Right lobe of liver (tissue), 6 donors: ENCODE results near the gene PRKN. TPM values are rescaled to one million over a fixed set of nuclear protein-coding genes. Genes with fewer than 3 reads are reported as not detected.

Experiments used
- ATAC-seq, 4 donors: fragments of 200-7000 bp; cut with Tn5 transposase; one replicate each; pipeline ENCODE4 v1.9.1; 2020; ENCODE audit warnings: mild to moderate bottlenecking in 4 of 4, moderate library complexity in 4 of 4
- DNase-seq, 3 donors: peaks; one replicate each; pipeline ENCODE4 v3.0.0-alpha.2; 2020
- H3K27ac ChIP-seq, 3 donors: fragments of 200-600 bp; one replicate each; pipeline ENCODE4 v1.8.0; 2022
- H3K27me3 ChIP-seq, 2 donors: fragments of 200-600 bp; one replicate each; pipeline ENCODE4 v1.8.0; 2022
- H3K36me3 ChIP-seq, 4 donors: fragments of 200-600 bp; sonication (generic) in 1 of 4; one replicate each; pipeline versions ENCODE4 v1.5.1 to v1.8.0; 2017 to 2022; ENCODE audit warnings: control low read depth in 1 of 4
- H3K4me1 ChIP-seq, 4 donors: fragments of 200-600 bp; sonication (generic) in 1 of 4; one replicate each; pipeline versions ENCODE4 v1.5.1 to v1.8.0; 2017 to 2022; ENCODE audit warnings: control low read depth in 1 of 4
- H3K4me3 ChIP-seq, 3 donors: fragments of 200-600 bp; one replicate each; pipeline ENCODE4 v1.8.0; 2022
- H3K9me3 ChIP-seq, 4 donors: fragments of 200-600 bp; sonication (generic) in 1 of 4; one replicate each; pipeline versions ENCODE4 v1.5.1 to v1.8.0; 2017 to 2022; ENCODE audit warnings: control low read depth in 1 of 4
- POLR2A ChIP-seq: fragments of 450-650 bp; IDR thresholded peaks from one replicate; pipeline ENCODE4 v1.6.1; 2017; ENCODE audit warnings: antibody characterized with exemption, mild to moderate bottlenecking
- WGBS: methylation state at CpG from one replicate; pipeline ENCODE4 v1.1.6; 2018; ENCODE audit warnings: low coverage, low lambda C conversion rate; ENCODE audit not compliant: insufficient coverage; ENCODE audit errors: missing lambda C conversion rate; 5-methylcytosine and 5-hydroxymethylcytosine counted together
- intact Hi-C, 2 donors: fragments of 100-400 bp; cut with DNase I; formaldehyde crosslinking; loops; one replicate each; pipeline versions ENCODE4 v1.11.2 to v1.14.1; 2022
- total RNA-seq, 6 experiments: library from RNA; depleted of rRNA in 2 of 6; stranded (reverse); fragments of >200 nt in 2 of 6; fragmentation: NEBNext Ultra II Directional in 3 of 6; extraction: Animal tissue kit (Norgen Biotek cat#: 25700) in 3 of 6; gene quantifications; one replicate each; pipeline versions ENCODE4 v1.1.0 to v1.2.4, GENCODE V29; 2016 to 2023
- TF ChIP-seq, protein P1 (sequence below), 4 donors: fragments of 200-600 bp in 3 of 4; fragments of 450-650 bp in 1 of 4; IDR thresholded peaks; one replicate each; pipeline versions ENCODE4 v1.5.1 to v1.8.0; 2016 to 2022; ENCODE audit warnings: antibody characterized with exemption in 4 of 4, mild to moderate bottlenecking in 2 of 4
- donor health status: DM: no; HTN: yes; CAD: no.
- donor health status: DM: no; HTN: no; CAD: no.
- donor health status: DM: no; HTN: no; CAD: no.
- donor health status: DM: no; HTN: yes; CAD: no.
- donor health status: DM: no; HTN: yes; CAD: no.

The PRKN gene
- total RNA-seq, 6 experiments from 2014 or later: 1.1 to 3.7 (median 2.2) TPM

DNA sequence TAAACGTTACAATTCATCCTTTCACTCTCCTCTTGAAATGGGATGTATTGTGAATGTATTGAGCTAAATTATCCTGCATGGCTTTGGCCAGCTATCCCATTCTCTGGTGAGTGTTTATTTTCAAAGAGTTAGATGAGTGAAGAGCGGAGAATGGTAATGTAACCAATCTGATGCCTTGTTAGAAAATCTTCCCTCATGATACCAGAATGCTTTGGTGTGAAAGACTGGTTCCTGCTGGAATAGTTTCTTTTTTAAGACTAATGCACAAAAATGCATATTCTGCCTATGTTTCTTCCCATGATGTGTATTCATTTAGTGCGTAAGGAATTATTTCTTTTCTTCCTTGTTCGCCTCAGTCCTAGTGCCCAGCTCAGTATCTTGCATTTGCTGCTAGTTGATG is 506.7 kb downstream of the PRKN start:
- TF ChIP-seq, protein P1, sequence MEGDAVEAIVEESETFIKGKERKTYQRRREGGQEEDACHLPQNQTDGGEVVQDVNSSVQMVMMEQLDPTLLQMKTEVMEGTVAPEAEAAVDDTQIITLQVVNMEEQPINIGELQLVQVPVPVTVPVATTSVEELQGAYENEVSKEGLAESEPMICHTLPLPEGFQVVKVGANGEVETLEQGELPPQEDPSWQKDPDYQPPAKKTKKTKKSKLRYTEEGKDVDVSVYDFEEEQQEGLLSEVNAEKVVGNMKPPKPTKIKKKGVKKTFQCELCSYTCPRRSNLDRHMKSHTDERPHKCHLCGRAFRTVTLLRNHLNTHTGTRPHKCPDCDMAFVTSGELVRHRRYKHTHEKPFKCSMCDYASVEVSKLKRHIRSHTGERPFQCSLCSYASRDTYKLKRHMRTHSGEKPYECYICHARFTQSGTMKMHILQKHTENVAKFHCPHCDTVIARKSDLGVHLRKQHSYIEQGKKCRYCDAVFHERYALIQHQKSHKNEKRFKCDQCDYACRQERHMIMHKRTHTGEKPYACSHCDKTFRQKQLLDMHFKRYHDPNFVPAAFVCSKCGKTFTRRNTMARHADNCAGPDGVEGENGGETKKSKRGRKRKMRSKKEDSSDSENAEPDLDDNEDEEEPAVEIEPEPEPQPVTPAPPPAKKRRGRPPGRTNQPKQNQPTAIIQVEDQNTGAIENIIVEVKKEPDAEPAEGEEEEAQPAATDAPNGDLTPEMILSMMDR (IDR thresholded peaks at IDR 0.05): no peak
- TF ChIP-seq POLR2A: no peak
- Histone ChIP-seq H3K36me3 (no peaks in the 10 kb centered on the region), H3K27me3 (no peaks in the 10 kb centered on the region), H3K4me3 (no peak overlapping the region), H3K4me1 (no peaks in the 10 kb centered on the region), H3K9me3 (no peaks in the 10 kb centered on the region), H3K27ac (no peak overlapping the region)
- DNase-seq: no peak
- WGBS: 95% methylated on average over 4 of the region's 4 CpGs
- intact Hi-C loops: no loop called here
- no peak for ATAC-seq

DNA sequence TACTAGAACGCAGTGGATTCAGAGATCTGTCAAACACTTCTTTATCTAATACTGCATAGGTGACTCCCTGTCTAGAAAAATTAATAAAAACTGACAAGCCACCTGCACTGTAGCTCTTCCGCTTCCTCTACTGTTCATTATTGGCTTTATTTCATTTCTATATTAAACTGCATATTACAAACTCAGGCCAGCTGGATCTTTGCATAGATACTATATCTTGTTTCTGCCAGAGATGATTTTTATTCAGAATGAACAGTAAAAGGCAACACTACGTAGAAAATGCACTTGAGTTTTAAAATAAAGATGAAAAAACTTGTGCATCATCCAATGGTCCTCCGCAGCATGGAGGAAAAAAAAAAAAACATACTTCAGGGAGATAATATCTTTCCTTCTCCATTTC is 508.3 kb downstream of the PRKN start:
- no peak overlapping the region for H3K4me3 ChIP-seq
- intact Hi-C loops: no loop called here
- no peak for TF ChIP-seq POLR2A
- TF ChIP-seq, protein P1 (IDR thresholded peaks at IDR 0.05): no peak
- ATAC-seq: no peak
- H3K4me1 ChIP-seq: no peaks in the 10 kb centered on the region
- H3K27ac ChIP-seq: no peak overlapping the region
- no peaks in the 10 kb centered on the region for H3K36me3 ChIP-seq
- 82% methylated on average over 4 of the region's 4 CpGs for WGBS
- H3K9me3 ChIP-seq: no peaks in the 10 kb centered on the region
- no peak for DNase-seq
- H3K27me3 ChIP-seq: no peaks in the 10 kb centered on the region

DNA sequence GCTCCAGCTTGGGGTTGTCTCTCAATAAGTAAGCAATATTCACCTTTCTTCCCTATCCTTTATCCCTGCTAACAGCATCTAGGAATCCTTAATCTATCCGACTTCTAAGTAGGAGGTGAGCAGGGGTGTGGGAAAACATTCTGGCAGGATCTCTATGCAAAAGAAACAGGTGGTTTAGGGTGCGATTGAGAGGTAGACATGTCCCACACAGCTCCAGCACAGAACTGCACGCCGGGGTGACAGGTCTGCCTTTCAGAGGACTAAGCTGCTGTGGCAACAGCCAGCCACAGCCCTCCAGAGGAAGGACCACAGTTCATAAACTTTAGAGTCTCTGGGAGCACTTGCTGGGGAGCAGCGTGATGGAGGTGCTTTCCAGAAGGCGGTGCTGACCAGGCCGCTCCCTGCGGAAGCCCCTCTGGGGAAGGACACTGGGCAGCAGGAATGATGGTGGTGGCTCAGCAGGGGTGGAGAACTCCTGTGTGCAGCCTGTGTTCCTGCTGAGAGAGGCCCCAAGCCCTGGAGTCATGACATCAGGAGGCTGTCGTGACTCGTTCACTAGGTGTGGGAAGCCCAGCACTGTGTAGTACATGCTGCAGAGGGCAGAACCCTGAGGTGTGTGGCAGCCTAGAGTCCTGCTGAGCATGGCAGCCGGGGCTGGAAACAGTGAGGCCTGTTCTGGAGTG is 509.6 kb downstream of the PRKN start:
- no peak for ATAC-seq
- no peak for DNase-seq
- TF ChIP-seq, protein P1 (IDR thresholded peaks at IDR 0.05): no peak
- TF ChIP-seq POLR2A: no peak
- intact Hi-C loops: no loop called here
- Histone ChIP-seq H3K9me3 (no peaks in the 10 kb centered on the region), H3K27me3 (no peaks in the 10 kb centered on the region), H3K36me3 (no peaks in the 10 kb centered on the region), H3K4me3 (no peak overlapping the region), H3K4me1 (no peaks in the 10 kb centered on the region), H3K27ac (no peak overlapping the region)
- 73% methylated on average over 3 of the region's 11 CpGs for WGBS

DNA sequence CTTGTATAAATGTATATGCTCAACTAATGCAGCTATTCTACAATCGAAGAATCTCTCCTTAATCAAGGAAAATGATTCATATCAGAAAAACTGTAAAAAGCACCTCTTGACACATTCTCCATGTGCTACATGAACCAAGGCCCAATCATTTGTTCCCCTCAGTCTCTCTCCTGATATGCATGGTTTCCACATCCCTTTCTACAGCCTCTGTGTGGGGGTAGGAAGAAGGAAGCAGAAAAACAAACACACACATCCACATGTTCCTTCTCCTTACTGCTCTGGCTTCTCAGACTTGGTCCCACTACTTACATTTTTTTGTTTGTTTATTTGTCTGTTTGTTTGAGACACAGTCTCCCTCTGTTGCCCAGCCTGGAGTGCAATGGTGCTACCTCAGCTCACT is 510.5 kb downstream of the PRKN start:
- Histone ChIP-seq H3K4me1 (no peaks in the 10 kb centered on the region), H3K4me3 (no peak overlapping the region), H3K9me3 (no peaks in the 10 kb centered on the region), H3K27ac (no peak overlapping the region), H3K36me3 (no peaks in the 10 kb centered on the region), H3K27me3 (no peaks in the 10 kb centered on the region)
- WGBS: 82% methylated on average over 1 of the region's 1 CpG
- DNase-seq: no peak
- intact Hi-C loops: no loop called here
- ATAC-seq: no peak
- no peak for TF ChIP-seq POLR2A
- TF ChIP-seq, protein P1 (IDR thresholded peaks at IDR 0.05): no peak
